ENCODE data around the gene HS2ST1. TPM values are rescaled to one million over a fixed set of nuclear protein-coding genes. Genes with fewer than 3 reads are reported as not detected.

HS2ST1 gene
- total RNA-seq, 1 experiment from 2014 or later = 30.1 TPM

GRCh38 chr1:86994061-86994460 lies 79.6 kb downstream of the HS2ST1 start:
- Histone ChIP-seq H2AFZ (ENCODE audit: low read depth, low read length, poor library complexity, severe bottlenecking) (no peak overlapping the region), H3K4me3 (replicated peaks in 1 of 2; ENCODE audit: low read depth in 1 of 2, low read length in 2 of 2) (no peak overlapping the region), H3K9me2 (ENCODE audit: insufficient read depth) (no peaks in the 10 kb centered on the region), H3K27me3 (ENCODE audit: insufficient read depth, low read length) (no peaks in the 10 kb centered on the region), H3K4me1 (ENCODE audit: control insufficient read depth in 1 of 2, insufficient read depth in 2 of 2, low read length in 2 of 2) (peaks cover 9 to 13% of the 10 kb centered on the region in 2 experiments), H3K9ac (ENCODE audit: low read length) (no peak overlapping the region), H3K4me2 (ENCODE audit: low read length) (no peak overlapping the region), H3K9me3 (ENCODE audit: control insufficient read depth in 1 of 2, insufficient read depth in 1 of 2, low read depth in 1 of 2, low read length in 2 of 2) (no peaks in the 10 kb centered on the region), H3K36me3 (ENCODE audit: control insufficient read depth in 1 of 2, insufficient read depth in 2 of 2, low read length in 2 of 2) (no peaks in the 10 kb centered on the region), H3K27ac (ENCODE audit: low read depth, low read length) (no peak overlapping the region), H4K20me1 (ENCODE audit: insufficient read depth) (no peaks in the 10 kb centered on the region), H3K79me2 (ENCODE audit: insufficient read depth, low read length) (no peaks in the 10 kb centered on the region)
- TF ChIP-seq CEBPB (IDR thresholded peaks at IDR 0.05; ENCODE audit: low read depth) (no peak), ZNF274 (IDR thresholded peaks at IDR 0.05; ENCODE audit: low read depth, low read length) (no peak), SIN3A (IDR thresholded peaks at IDR 0.05; ENCODE audit: low read depth) (no peak)
- no peak for ATAC-seq
- intact Hi-C loops (cut with micrococcal nuclease) = no loop called here
- POLR2A ChIA-PET = no interaction called here
- CTCF ChIA-PET = no interaction called here
- RAD21 ChIA-PET (ENCODE audit: low non-redundant PET in 1 of 2, low total read pairs in 2 of 2, uncharacterized antibody in 2 of 2, unreplicated experiment in 2 of 2) = no interaction called here
- no peak for DNase-seq (ENCODE audit: low read depth, low spot score)
- no TSS peak for BruUV-seq (replicated peaks)

GRCh38 chr1:86997538-86997937 lies 83.1 kb downstream of the HS2ST1 start:
- Histone ChIP-seq H3K9me3 (ENCODE audit: control insufficient read depth in 1 of 2, insufficient read depth in 1 of 2, low read depth in 1 of 2, low read length in 2 of 2) (no peaks in the 10 kb centered on the region), H3K4me2 (ENCODE audit: low read length) (no peak overlapping the region), H3K4me1 (ENCODE audit: control insufficient read depth in 1 of 2, insufficient read depth in 2 of 2, low read length in 2 of 2) (peaks cover 9 to 12% of the 10 kb centered on the region in 2 experiments), H2AFZ (ENCODE audit: low read depth, low read length, poor library complexity, severe bottlenecking) (no peak overlapping the region), H3K36me3 (ENCODE audit: control insufficient read depth in 1 of 2, insufficient read depth in 2 of 2, low read length in 2 of 2) (no peaks in the 10 kb centered on the region), H3K27me3 (ENCODE audit: insufficient read depth, low read length) (no peaks in the 10 kb centered on the region), H3K4me3 (replicated peaks in 1 of 2; ENCODE audit: low read depth in 1 of 2, low read length in 2 of 2) (no peak overlapping the region), H3K9ac (ENCODE audit: low read length) (no peak overlapping the region), H3K79me2 (ENCODE audit: insufficient read depth, low read length) (0 out of 2 replicates have a peak, but pooled peaks cover 3% of the 10 kb centered on the region), H3K27ac (ENCODE audit: low read depth, low read length) (no peak overlapping the region), H3K9me2 (ENCODE audit: insufficient read depth) (no peaks in the 10 kb centered on the region), H4K20me1 (ENCODE audit: insufficient read depth) (no peaks in the 10 kb centered on the region)
- CTCF ChIA-PET = no interaction called here
- POLR2A ChIA-PET = no interaction called here
- TF ChIP-seq EGR1 (IDR thresholded peaks at IDR 0.05; ENCODE audit: low read depth) (no peak), YY1 (IDR thresholded peaks at IDR 0.05; ENCODE audit: extremely low read depth, insufficient replicate concordance, low read depth, low read length) (no peak), SP1 (IDR thresholded peaks at IDR 0.05; ENCODE audit: low read depth) (no peak), CEBPB (IDR thresholded peaks at IDR 0.05; ENCODE audit: low read depth) (no peak), POLR2AphosphoS5 (IDR thresholded peaks at IDR 0.05; ENCODE audit: low read depth, low read length) (no peak), MAX (IDR thresholded peaks at IDR 0.05) (no peak), SIN3A (IDR thresholded peaks at IDR 0.05; ENCODE audit: low read depth) (no peak), CBX3 (IDR thresholded peaks at IDR 0.05; ENCODE audit: low read depth) (no peak), SRF (IDR thresholded peaks at IDR 0.05; ENCODE audit: low read depth) (no peak), ZNF274 (IDR thresholded peaks at IDR 0.05; ENCODE audit: low read depth, low read length) (no peak), EZH2 (IDR thresholded peaks at IDR 0.05) (no peak), EZH2phosphoT487 (IDR thresholded peaks at IDR 0.05; ENCODE audit: borderline replicate concordance) (no peak), CTCF (IDR thresholded peaks at IDR 0.05 in 2 of 3, conservative IDR thresholded peaks at IDR 0.05 in 1 of 3; ENCODE audit: borderline replicate concordance in 1 of 3, insufficient read depth in 1 of 3, low read depth in 2 of 3, low read length in 2 of 3) (no peak), REST (IDR thresholded peaks at IDR 0.05; ENCODE audit: low read depth) (no peak), JUND (IDR thresholded peaks at IDR 0.05) (no peak), ELF1 (IDR thresholded peaks at IDR 0.05; ENCODE audit: borderline replicate concordance, low read depth) (no peak), FOSL1 (IDR thresholded peaks at IDR 0.05; ENCODE audit: low read depth) (no peak), POLR2A (IDR thresholded peaks at IDR 0.05; ENCODE audit: borderline replicate concordance, extremely low read depth, insufficient read depth, insufficient read length) (no peak)
- ATAC-seq (no peak), DNase-seq (ENCODE audit: low read depth, low spot score) (no peak)
- RAD21 ChIA-PET (ENCODE audit: low non-redundant PET in 1 of 2, low total read pairs in 2 of 2, uncharacterized antibody in 2 of 2, unreplicated experiment in 2 of 2) = no interaction called here
- BruUV-seq (replicated peaks) = no TSS peak
- intact Hi-C loops (cut with micrococcal nuclease) = no loop called here

Data from HCT116 (cell line).